ENCODE measurements around the gene KDM7A.

Gene KDM7A

GRCh38 chr7:140196361-140197217, 19.8 kb upstream of the KDM7A start:
- no peak for TF ChIP-seq ARNT (IDR thresholded peaks at IDR 0.05)
- no peak for TF ChIP-seq TARDBP (IDR thresholded peaks at IDR 0.05)
- TF ChIP-seq FOXM1 (IDR thresholded peaks at IDR 0.05; ENCODE audit: borderline replicate concordance), result no peak
- no peak for DNase-seq (ENCODE audit: extremely low spot score)
- CTCF ChIA-PET, result no interaction called here
- POLR2A ChIA-PET, result interaction anchor here (1.2 kb wide), 1 partner anchor 19 kb away, joined by 6 read pairs; the partner anchor contains the start of gene KDM7A

GRCh38 chr7:140195859-140196258, 19.1 kb upstream of the KDM7A start:
- no peak for DNase-seq (ENCODE audit: extremely low spot score)
- POLR2A ChIA-PET, result no interaction called here
- CTCF ChIA-PET, result no interaction called here
- TF ChIP-seq SUZ12 (IDR thresholded peaks at IDR 0.05), result no peak

GRCh38 chr7:140192620-140193019, 15.8 kb upstream of the KDM7A start:
- no peak for DNase-seq (ENCODE audit: extremely low spot score)
- CTCF ChIA-PET, result interaction anchor here (1.4 kb wide), 1 partner anchor 15 kb away, joined by 3 read pairs; no protein-coding TSS in a partner anchor
- no peak for TF ChIP-seq SUZ12 (IDR thresholded peaks at IDR 0.05)
- TF ChIP-seq TARDBP (IDR thresholded peaks at IDR 0.05), result no peak
- POLR2A ChIA-PET, result interaction anchor here (3.1 kb wide), 1 partner anchor 15 kb away, joined by 11 read pairs; the partner anchor contains the start of gene KDM7A

DNA sequence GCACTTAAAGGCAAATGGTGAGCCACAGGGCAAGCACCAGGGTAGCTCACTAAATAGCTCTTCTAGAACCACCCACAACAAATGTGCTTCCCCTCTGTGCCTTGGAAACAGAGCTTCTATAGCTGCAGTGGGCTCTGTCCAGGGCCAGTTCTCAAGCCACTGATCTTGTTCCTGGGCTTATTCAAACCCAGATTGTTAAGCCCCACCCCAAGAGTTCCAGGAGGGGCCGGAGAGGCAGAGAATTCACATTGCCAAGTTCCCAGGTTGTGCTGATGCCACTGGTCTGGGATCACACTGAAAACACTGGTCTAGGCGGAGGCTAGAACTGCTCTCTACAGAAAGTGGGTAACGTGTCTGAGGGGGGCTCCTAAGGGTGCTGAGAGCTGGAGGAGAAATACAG, 15.4 kb upstream of the KDM7A start:
- no peak for DNase-seq (ENCODE audit: extremely low spot score)
- ChIA-PET POLR2A (interaction anchor here (3.1 kb wide), 1 partner anchor 15 kb away, joined by 11 read pairs; the partner anchor contains the start of gene KDM7A), CTCF (interaction anchor here (1.4 kb wide), 1 partner anchor 14 kb away, joined by 3 read pairs; no protein-coding TSS in a partner anchor)
- no peak for TF ChIP-seq ARNT (IDR thresholded peaks at IDR 0.05)
- no peak for TF ChIP-seq ZNF384 (IDR thresholded peaks at IDR 0.05)

- DNase-seq (ENCODE audit: extremely low spot score), result no peak
- TF ChIP-seq TARDBP (IDR thresholded peaks at IDR 0.05) (no peak), ZNF384 (IDR thresholded peaks at IDR 0.05) (no peak), NFRKB (IDR thresholded peaks at IDR 0.05) (no peak), FOXA1 (IDR thresholded peaks at IDR 0.05) (no peak), BHLHE40 (IDR thresholded peaks at IDR 0.05; ENCODE audit: borderline replicate concordance) (no peak), ELF4 (IDR thresholded peaks at IDR 0.05) (no peak), ARNT (IDR thresholded peaks at IDR 0.05) (no peak), FOXM1 (IDR thresholded peaks at IDR 0.05; ENCODE audit: borderline replicate concordance) (no peak), L3MBTL2 (conservative IDR thresholded peaks at IDR 0.05) (no peak), FOXK2 (IDR thresholded peaks at IDR 0.05) (no peak), SP1 (IDR thresholded peaks at IDR 0.05) (no peak), LEF1 (IDR thresholded peaks at IDR 0.05; ENCODE audit: borderline replicate concordance) (no peak), HDGF (IDR thresholded peaks at IDR 0.05; ENCODE audit: borderline replicate concordance) (no peak), CTBP1 (IDR thresholded peaks at IDR 0.05; ENCODE audit: borderline replicate concordance) (no peak), SUZ12 (IDR thresholded peaks at IDR 0.05) (no peak)
- TF ChIP-seq, protein P1, sequence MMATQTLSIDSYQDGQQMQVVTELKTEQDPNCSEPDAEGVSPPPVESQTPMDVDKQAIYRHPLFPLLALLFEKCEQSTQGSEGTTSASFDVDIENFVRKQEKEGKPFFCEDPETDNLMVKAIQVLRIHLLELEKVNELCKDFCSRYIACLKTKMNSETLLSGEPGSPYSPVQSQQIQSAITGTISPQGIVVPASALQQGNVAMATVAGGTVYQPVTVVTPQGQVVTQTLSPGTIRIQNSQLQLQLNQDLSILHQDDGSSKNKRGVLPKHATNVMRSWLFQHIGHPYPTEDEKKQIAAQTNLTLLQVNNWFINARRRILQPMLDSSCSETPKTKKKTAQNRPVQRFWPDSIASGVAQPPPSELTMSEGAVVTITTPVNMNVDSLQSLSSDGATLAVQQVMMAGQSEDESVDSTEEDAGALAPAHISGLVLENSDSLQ (IDR thresholded peaks at IDR 0.05), result no peak
- ChIA-PET POLR2A (interaction anchor here (1.5 kb wide), 1 partner anchor 13 kb away, joined by 7 read pairs; the partner anchor contains the start of gene KDM7A), CTCF (no interaction called here)
These were observed 13.8 kb upstream of the KDM7A start for GRCh38 chr7:140190588-140190987.

GRCh38 chr7:140189917-140190316, 13.1 kb upstream of the KDM7A start:
- ChIA-PET POLR2A (interaction anchor here (1.1 to 1.5 kb wide), 2 partner anchors 12 to 14 kb away, joined by 3 to 7 read pairs; partner anchors contain the start of gene KDM7A), CTCF (no interaction called here)
- no peak for DNase-seq (ENCODE audit: extremely low spot score)
- no peak for TF ChIP-seq TARDBP (IDR thresholded peaks at IDR 0.05)
- TF ChIP-seq FOXM1 (IDR thresholded peaks at IDR 0.05; ENCODE audit: borderline replicate concordance), result no peak
- no peak for TF ChIP-seq BHLHE40 (IDR thresholded peaks at IDR 0.05; ENCODE audit: borderline replicate concordance)
- TF ChIP-seq FOXA1 (IDR thresholded peaks at IDR 0.05), result no peak
- no peak for TF ChIP-seq LEF1 (IDR thresholded peaks at IDR 0.05; ENCODE audit: borderline replicate concordance)
- no peak for TF ChIP-seq HDGF (IDR thresholded peaks at IDR 0.05; ENCODE audit: borderline replicate concordance)
- no peak for TF ChIP-seq SP1 (IDR thresholded peaks at IDR 0.05)
- TF ChIP-seq, protein P1 (IDR thresholded peaks at IDR 0.05), result no peak
- TF ChIP-seq ZNF384 (IDR thresholded peaks at IDR 0.05), result no peak
- no peak for TF ChIP-seq NFRKB (IDR thresholded peaks at IDR 0.05)
- no peak for TF ChIP-seq CTBP1 (IDR thresholded peaks at IDR 0.05; ENCODE audit: borderline replicate concordance)
- no peak for TF ChIP-seq L3MBTL2 (conservative IDR thresholded peaks at IDR 0.05)

DNA sequence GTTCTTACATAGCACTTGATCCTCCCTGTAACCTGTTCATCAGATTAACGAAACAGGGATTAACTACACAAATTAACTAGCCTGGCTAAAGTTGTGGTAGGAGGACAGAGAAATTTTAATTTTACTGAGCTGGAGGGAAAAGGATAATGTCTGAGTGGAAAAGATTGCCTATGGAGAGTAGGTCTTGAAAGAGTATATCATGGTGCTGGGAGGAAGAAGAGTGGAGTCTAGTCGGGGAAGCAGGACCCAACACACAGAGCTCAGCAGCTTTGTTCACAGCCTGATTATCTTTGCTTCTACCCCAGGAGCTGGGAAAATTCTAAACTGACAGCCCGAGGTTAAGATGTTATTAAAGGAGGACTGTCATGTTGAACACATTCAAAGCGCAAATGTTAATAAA, 6.1 kb upstream of the KDM7A start:
- POLR2A ChIA-PET, result no interaction called here
- DNase-seq (ENCODE audit: extremely low spot score), result no peak
- TF ChIP-seq CTBP1 (IDR thresholded peaks at IDR 0.05; ENCODE audit: borderline replicate concordance) (no peak), FOXM1 (IDR thresholded peaks at IDR 0.05; ENCODE audit: borderline replicate concordance) (no peak), L3MBTL2 (conservative IDR thresholded peaks at IDR 0.05) (no peak), BHLHE40 (IDR thresholded peaks at IDR 0.05; ENCODE audit: borderline replicate concordance) (no peak), FOXK2 (IDR thresholded peaks at IDR 0.05) (no peak), LEF1 (IDR thresholded peaks at IDR 0.05; ENCODE audit: borderline replicate concordance) (no peak), ARNT (IDR thresholded peaks at IDR 0.05) (no peak), FOXA1 (IDR thresholded peaks at IDR 0.05) (no peak), ZNF384 (IDR thresholded peaks at IDR 0.05) (no peak), SUZ12 (IDR thresholded peaks at IDR 0.05) (no peak)
- TF ChIP-seq, protein P1 (IDR thresholded peaks at IDR 0.05), result no peak
- CTCF ChIA-PET, result interaction anchor here (0.7 kb wide), 1 partner anchor 24 kb away, joined by 4 read pairs; no protein-coding TSS in a partner anchor
